ENCODE data around the gene HMBS. TPM values are rescaled to one million over a fixed set of nuclear protein-coding genes. Genes with fewer than 3 reads are reported as not detected.

Gene HMBS
- total and polyA plus RNA-seq, 4 experiments from 2014 or later: 5.1 to 21.2 (median 11.7) TPM

DNA sequence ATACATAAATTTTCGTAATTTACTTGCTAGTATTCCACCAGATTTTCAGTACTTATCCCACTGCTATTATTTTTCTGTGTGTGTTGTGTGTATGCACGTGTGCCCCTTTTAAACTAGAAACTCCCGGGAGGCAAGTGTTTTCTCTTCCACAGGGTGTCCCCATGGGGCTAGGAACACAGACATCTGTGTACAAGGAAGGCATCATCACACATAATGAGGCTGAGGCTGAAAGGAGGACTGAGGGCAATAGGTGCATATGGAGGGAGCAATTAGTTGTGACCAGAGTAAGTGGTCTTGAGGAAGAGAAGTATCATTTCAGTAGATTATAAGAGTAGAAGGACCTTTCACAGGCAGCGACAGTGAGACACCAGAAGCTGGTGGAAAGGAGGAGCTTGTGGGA is 19.1 kb downstream of the HMBS start:
- Mint-ChIP-seq H3K27ac (peak overlapping the region; percentile 30 to 91 (median 79)), H3K27me3 (no peaks in the 10 kb centered on the region), H3K4me1 (peaks cover 34 to 65% (median 49%) of the 10 kb centered on the region in 4 donors), H3K9me3 (no peaks in the 10 kb centered on the region), H3K4me3 (peak overlapping the region; percentile 59 to 81 (median 76)), H3K36me3 (peaks cover 3 to 26% of the 10 kb centered on the region in 2 donors)
- Histone ChIP-seq H3K27ac (ENCODE audit: low read depth, low read length) (no peak overlapping the region), H3K9me3 (ENCODE audit: control insufficient read depth in 1 of 2, low read length in 2 of 2) (no peaks in the 10 kb centered on the region), H3K4me1 (ENCODE audit: insufficient read depth, low read length) (peaks cover 49% of the 10 kb centered on the region), H3K36me3 (ENCODE audit: insufficient read depth, low read length) (no peaks in the 10 kb centered on the region), H3K4me3 (ENCODE audit: low read length in 2 of 2) (no peak overlapping the region), H3K27me3 (ENCODE audit: insufficient read depth, low read length) (no peaks in the 10 kb centered on the region)
- POLR2A ChIA-PET (ENCODE audit: partially characterized antibody): interaction anchor here (6.0 to 13.3 kb wide), 2 partner anchors 10 to 15 kb away, joined by 109 to 210 read pairs; partner anchors contain the start of gene HINFP
- CTCF ChIA-PET (ENCODE audit: partially characterized antibody): no interaction called here
- no peak for DNase-seq
- intact Hi-C loops (cut with micrococcal nuclease): loop anchor here (2.0 to 5.0 kb wide), 3 partner anchors 93 to 1961 kb away; partner anchors contain the start of gene PAFAH1B2

DNA sequence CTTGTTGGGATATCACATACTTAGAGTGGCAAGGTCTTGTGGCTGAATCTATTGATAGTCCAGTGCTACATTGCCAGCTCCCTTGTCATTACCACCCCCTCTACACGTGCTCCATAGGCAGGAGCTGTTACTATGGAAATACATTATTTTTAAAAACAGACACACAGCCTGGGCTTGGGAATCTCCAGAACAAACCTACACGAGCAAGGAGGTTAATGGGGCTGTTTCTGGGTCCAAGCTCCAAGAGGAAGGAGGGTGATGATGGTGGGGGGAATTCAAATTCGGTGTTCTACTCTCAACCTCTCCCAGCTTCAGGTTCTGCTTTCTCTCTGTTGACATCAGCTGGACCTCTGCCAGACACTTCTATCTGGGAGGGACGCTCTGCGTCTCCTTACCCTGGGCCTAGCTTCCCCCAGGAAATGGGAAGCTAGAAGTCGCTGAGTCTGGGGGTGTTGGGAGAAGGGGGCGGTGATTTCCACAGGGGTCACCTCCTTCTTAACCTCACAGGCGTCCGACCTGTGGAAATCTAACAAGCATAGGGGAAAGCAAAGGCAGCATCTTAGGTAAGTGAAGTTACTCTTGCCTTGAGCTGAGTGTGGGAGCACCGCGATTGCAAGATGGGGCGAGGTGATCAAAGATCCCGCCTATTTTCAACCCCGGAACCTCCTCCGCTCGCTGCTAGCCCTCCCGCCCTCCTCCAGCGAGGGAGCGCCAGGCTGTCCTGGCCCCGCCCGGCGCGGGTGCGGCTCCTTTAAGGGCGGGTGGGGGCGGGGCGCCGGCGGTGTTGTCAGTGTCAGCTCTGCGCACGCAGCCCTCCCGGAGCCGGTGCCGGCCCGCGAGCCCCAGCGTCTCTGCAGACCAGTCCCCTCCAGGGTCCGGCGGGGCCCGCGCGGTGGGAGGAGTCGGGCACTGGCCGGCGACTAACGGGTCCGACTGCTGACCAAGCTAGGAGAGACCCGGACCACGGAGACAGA is 22.2 kb downstream of the HMBS start, which contains the start of gene C2CD2L:
Gene C2CD2L (plus strand): TSS at position 781 of the 974 bp plus-strand sequence. CDS start 398 bp downstream, outside the sequence.
- peaks cover 17 to 32% of the 10 kb centered on the region in 2 donors for H3K36me3 Mint-ChIP-seq
- ChIA-PET POLR2A (ENCODE audit: partially characterized antibody) (interaction anchor here (0.6 to 13.3 kb wide), 24 partner anchors 8 to 1928 kb away, joined by 3 to 210 read pairs (median 4); partner anchors contain the start of genes CBL, CENATAC, HINFP and HMBS), CTCF (ENCODE audit: partially characterized antibody) (interaction anchor here (0.9 to 2.4 kb wide), 13 partner anchors 8 to 90 kb away, joined by 3 to 11 read pairs (median 4); partner anchors contain the start of genes HINFP, HMBS and VPS11)
- intact Hi-C loops (cut with micrococcal nuclease): loop anchor here (1.0 kb wide), 2 partner anchors 12 to 14 kb away; partner anchors contain the start of gene HINFP
- Histone ChIP-seq H3K27ac (ENCODE audit: low read depth, low read length) (peak within 1 kb of the TSS; percentile 81), H3K4me3 (ENCODE audit: low read length in 2 of 2) (peak within 1 kb of the TSS; percentile 83 to 93), H3K9me3 (ENCODE audit: control insufficient read depth in 1 of 2, low read length in 2 of 2) (no peaks in the 10 kb centered on the region), H3K4me1 (ENCODE audit: insufficient read depth, low read length) (peaks cover 47% of the 10 kb centered on the region), H3K27me3 (ENCODE audit: insufficient read depth, low read length) (no peaks in the 10 kb centered on the region), H3K36me3 (ENCODE audit: insufficient read depth, low read length) (peaks cover 12% of the 10 kb centered on the region)
- peaks cover 31 to 64% (median 46%) of the 10 kb centered on the region in 4 donors for H3K4me1 Mint-ChIP-seq
- H3K27me3 Mint-ChIP-seq: no peaks in the 10 kb centered on the region
- peak within 1 kb of the TSS; percentile 84 to 96 (median 93) for H3K27ac Mint-ChIP-seq
- no peaks in the 10 kb centered on the region for H3K9me3 Mint-ChIP-seq
- H3K4me3 Mint-ChIP-seq: peak within 1 kb of the TSS; percentile 86 to 93 (median 90)
- DNase-seq: peak; percentile 81 to 91 (median 86)

DNA sequence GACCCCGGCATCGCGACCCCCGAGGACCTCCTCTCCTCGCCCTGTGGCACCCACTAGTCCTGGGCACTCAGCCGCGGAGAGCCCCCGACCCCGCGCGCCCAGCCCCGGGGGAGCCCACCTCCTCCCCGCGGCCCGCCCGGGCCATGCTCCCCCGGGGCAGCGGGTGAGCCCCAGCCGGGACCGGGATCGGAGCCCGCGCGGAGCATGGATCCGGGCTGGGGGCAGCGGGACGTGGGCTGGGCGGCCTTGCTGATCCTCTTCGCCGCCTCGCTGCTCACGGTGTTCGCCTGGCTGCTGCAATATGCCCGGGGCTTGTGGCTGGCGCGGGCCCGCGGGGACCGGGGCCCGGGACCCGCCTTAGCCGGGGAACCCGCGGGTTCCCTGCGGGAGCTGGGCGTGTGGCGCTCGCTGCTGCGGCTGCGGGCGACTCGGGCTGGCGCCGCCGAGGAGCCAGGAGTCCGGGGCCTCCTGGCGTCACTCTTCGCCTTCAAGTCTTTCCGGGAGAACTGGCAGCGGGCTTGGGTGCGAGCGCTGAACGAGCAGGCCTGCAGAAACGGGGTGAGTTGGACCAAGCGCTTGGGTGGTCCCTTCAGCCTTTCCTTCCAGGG is 23.0 kb downstream of the HMBS start:
- H3K4me1 Mint-ChIP-seq: peaks cover 26 to 58% (median 42%) of the 10 kb centered on the region in 4 donors
- H3K27me3 Mint-ChIP-seq: no peaks in the 10 kb centered on the region
- Histone ChIP-seq H3K27me3 (ENCODE audit: insufficient read depth, low read length) (no peaks in the 10 kb centered on the region), H3K9me3 (ENCODE audit: control insufficient read depth in 1 of 2, low read length in 2 of 2) (no peaks in the 10 kb centered on the region), H3K4me1 (ENCODE audit: insufficient read depth, low read length) (peaks cover 44% of the 10 kb centered on the region), H3K36me3 (ENCODE audit: insufficient read depth, low read length) (peaks cover 19% of the 10 kb centered on the region), H3K4me3 (ENCODE audit: low read length in 2 of 2) (peak overlapping the region; percentile 83 to 93), H3K27ac (ENCODE audit: low read depth, low read length) (peak overlapping the region; percentile 81)
- ChIA-PET CTCF (ENCODE audit: partially characterized antibody) (interaction anchor here (0.9 to 2.4 kb wide), 9 partner anchors 9 to 89 kb away, joined by 3 to 11 read pairs (median 5); partner anchors contain the start of genes HMBS and VPS11), POLR2A (ENCODE audit: partially characterized antibody) (interaction anchor here (0.8 to 13.3 kb wide), 21 partner anchors 8 to 1929 kb away, joined by 3 to 210 read pairs (median 6); partner anchors contain the start of genes CBL, CENATAC, HINFP and HMBS)
- peak overlapping the region; percentile 86 to 93 (median 90) for H3K4me3 Mint-ChIP-seq
- H3K36me3 Mint-ChIP-seq: peaks cover 21 to 28% of the 10 kb centered on the region in 2 donors
- intact Hi-C loops (cut with micrococcal nuclease): loop anchor here (1.0 kb wide), 2 partner anchors 12 to 14 kb away; partner anchors contain the start of gene HINFP
- DNase-seq: no peak
- H3K9me3 Mint-ChIP-seq: no peaks in the 10 kb centered on the region
- peak overlapping the region; percentile 84 to 95 (median 88) for H3K27ac Mint-ChIP-seq

DNA sequence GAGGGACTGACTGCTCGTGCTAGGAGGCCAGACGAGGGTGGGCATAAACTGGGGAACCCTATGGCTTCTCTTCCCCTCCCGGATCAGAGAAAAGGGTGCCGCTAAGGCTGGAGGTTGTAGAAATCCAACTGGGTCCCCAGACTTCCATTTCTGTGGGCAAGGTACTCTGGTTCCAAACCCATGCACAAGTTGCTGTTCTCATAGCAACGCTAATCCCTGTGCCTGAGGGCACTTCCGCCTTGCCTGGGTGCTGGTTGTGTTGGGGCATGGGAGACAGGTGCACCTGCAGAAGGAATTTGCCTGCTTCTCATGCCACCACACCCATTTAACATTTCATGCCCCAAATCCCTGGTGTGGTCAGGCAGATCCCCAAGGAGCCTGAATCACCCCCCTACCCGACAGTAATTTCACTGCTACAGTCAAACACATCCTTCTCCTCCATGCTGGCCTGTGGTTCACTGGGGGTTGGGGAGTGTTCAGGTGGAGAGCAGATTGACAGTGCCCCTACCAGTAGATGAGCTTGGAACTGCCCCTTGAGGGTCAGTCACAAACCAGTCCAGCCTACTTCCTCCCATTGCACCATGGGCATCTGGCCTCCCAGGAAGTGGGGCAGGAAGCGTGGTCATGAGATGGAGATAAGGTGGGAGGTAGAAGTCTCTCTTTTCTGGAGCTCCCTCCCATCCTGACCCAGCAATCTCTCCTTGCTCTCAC is 23.6 kb downstream of the HMBS start:
- Mint-ChIP-seq H3K4me3 (peak overlapping the region; percentile 86 to 93 (median 90)), H3K27me3 (no peaks in the 10 kb centered on the region), H3K36me3 (peaks cover 27 to 34% of the 10 kb centered on the region in 2 donors), H3K9me3 (no peaks in the 10 kb centered on the region), H3K27ac (peak overlapping the region; percentile 84 to 95 (median 88)), H3K4me1 (peaks cover 23 to 60% (median 41%) of the 10 kb centered on the region in 4 donors)
- Histone ChIP-seq H3K9me3 (ENCODE audit: control insufficient read depth in 1 of 2, low read length in 2 of 2) (no peaks in the 10 kb centered on the region), H3K27ac (ENCODE audit: low read depth, low read length) (peak overlapping the region; percentile 81), H3K4me1 (ENCODE audit: insufficient read depth, low read length) (peaks cover 37% of the 10 kb centered on the region), H3K36me3 (ENCODE audit: insufficient read depth, low read length) (peaks cover 26% of the 10 kb centered on the region), H3K4me3 (ENCODE audit: low read length in 2 of 2) (peak overlapping the region; percentile 83 to 93), H3K27me3 (ENCODE audit: insufficient read depth, low read length) (no peaks in the 10 kb centered on the region)
- intact Hi-C loops (cut with micrococcal nuclease): no loop called here
- DNase-seq: peak in 4 of 5 donors; percentile 33 to 68 (median 40)
- POLR2A ChIA-PET (ENCODE audit: partially characterized antibody): interaction anchor here (0.8 to 13.3 kb wide), 14 partner anchors 8 to 1930 kb away, joined by 3 to 210 read pairs (median 6); partner anchors contain the start of genes HINFP, HMBS, HYOU1 and NLRX1
- CTCF ChIA-PET (ENCODE audit: partially characterized antibody): interaction anchor here (1.0 to 2.4 kb wide), 5 partner anchors 9 to 98 kb away, joined by 3 to 11 read pairs (median 3); partner anchors contain the start of gene CBL

DNA sequence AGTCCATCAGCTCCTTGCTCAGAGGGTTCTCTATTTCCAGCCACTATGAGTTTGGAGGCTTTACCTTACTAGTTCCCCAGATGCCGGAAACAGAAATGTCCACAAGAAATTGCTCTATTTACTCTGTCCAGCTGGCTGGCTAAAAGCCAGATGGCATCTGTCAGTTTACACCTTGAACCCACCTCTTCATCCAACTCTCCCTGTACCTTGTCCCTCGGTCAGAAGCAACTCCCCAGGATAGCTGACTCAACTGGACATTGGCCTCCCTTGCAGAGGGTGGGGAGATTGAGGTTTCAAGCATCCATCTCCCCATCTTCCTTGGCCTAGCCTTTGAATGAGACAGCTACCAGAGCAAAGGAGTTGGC is 24.2 kb downstream of the HMBS start:
- Mint-ChIP-seq H3K4me3 (peak overlapping the region; percentile 86 to 93 (median 90)), H3K9me3 (no peaks in the 10 kb centered on the region)
- H3K4me1 ChIP-seq (ENCODE audit: insufficient read depth, low read length): peaks cover 36% of the 10 kb centered on the region

DNA sequence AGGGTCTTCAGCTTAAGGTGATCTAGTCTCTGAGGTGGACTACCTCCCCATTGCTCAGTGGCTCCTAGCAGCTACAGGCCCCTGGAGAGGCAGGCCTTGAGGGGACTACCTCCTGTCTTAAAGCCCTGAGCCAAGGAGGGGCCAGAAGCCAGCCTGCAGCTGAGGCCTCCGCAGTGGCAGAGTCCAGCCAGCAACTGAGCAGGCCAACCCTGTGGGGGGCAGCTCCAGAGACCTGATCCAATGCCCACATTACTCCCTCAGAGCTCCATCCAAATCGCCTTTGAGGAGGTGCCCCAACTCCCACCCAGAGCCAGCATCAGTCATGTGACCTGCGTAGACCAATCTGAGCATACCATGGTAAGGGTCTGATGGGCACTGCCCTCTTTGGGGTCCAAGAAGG is 25.2 kb downstream of the HMBS start:
- H3K27me3 Mint-ChIP-seq: no peaks in the 10 kb centered on the region
- peak overlapping the region in 7 of 8 donors; percentile 86 to 93 (median 90) for H3K4me3 Mint-ChIP-seq
- no peaks in the 10 kb centered on the region for H3K9me3 Mint-ChIP-seq
- Histone ChIP-seq H3K9me3 (ENCODE audit: control insufficient read depth in 1 of 2, low read length in 2 of 2) (no peaks in the 10 kb centered on the region), H3K27me3 (ENCODE audit: insufficient read depth, low read length) (no peaks in the 10 kb centered on the region), H3K36me3 (ENCODE audit: insufficient read depth, low read length) (peaks cover 37% of the 10 kb centered on the region), H3K4me3 (ENCODE audit: low read length in 2 of 2) (no peak overlapping the region), H3K4me1 (ENCODE audit: insufficient read depth, low read length) (peaks cover 46% of the 10 kb centered on the region), H3K27ac (ENCODE audit: low read depth, low read length) (no peak overlapping the region)
- peaks cover 23 to 60% (median 42%) of the 10 kb centered on the region in 4 donors for H3K4me1 Mint-ChIP-seq
- ChIA-PET POLR2A (ENCODE audit: partially characterized antibody) (interaction anchor here (0.9 to 13.3 kb wide), 8 partner anchors 11 to 228 kb away, joined by 3 to 210 read pairs (median 8); partner anchors contain the start of genes CBL, HINFP, HYOU1 and NLRX1), CTCF (ENCODE audit: partially characterized antibody) (interaction anchor here (0.6 to 1.6 kb wide), 9 partner anchors 9 to 214 kb away, joined by 3 to 5 read pairs (median 3); partner anchors contain the start of genes CBL, HINFP and VPS11)
- peaks cover 28 to 42% of the 10 kb centered on the region in 2 donors for H3K36me3 Mint-ChIP-seq
- peak overlapping the region in 6 of 7 donors; percentile 36 to 88 (median 80) for H3K27ac Mint-ChIP-seq
- intact Hi-C loops (cut with micrococcal nuclease): no loop called here
- no peak for DNase-seq

More for the DNA sequence above, 24.2 kb downstream of the HMBS start:
- peaks cover 23 to 61% (median 39%) of the 10 kb centered on the region in 4 donors for H3K4me1 Mint-ChIP-seq
- CTCF ChIA-PET (ENCODE audit: partially characterized antibody): interaction anchor here (0.8 to 1.6 kb wide), 9 partner anchors 9 to 215 kb away, joined by 3 to 5 read pairs (median 3); partner anchors contain the start of genes CBL and HINFP
- H3K27me3 Mint-ChIP-seq: no peaks in the 10 kb centered on the region
- Histone ChIP-seq H3K27ac (ENCODE audit: low read depth, low read length) (peak overlapping the region; percentile 81), H3K27me3 (ENCODE audit: insufficient read depth, low read length) (no peaks in the 10 kb centered on the region), H3K9me3 (ENCODE audit: control insufficient read depth in 1 of 2, low read length in 2 of 2) (no peaks in the 10 kb centered on the region), H3K4me3 (ENCODE audit: low read length in 2 of 2) (peak overlapping the region; percentile 83 to 93), H3K36me3 (ENCODE audit: insufficient read depth, low read length) (peaks cover 31% of the 10 kb centered on the region)
- H3K36me3 Mint-ChIP-seq: peaks cover 28 to 36% of the 10 kb centered on the region in 2 donors
- POLR2A ChIA-PET (ENCODE audit: partially characterized antibody): interaction anchor here (0.9 to 13.3 kb wide), 10 partner anchors 9 to 229 kb away, joined by 3 to 210 read pairs (median 6); partner anchors contain the start of genes HINFP, HMBS, HYOU1 and NLRX1
- no peak for DNase-seq
- intact Hi-C loops (cut with micrococcal nuclease): no loop called here
- H3K27ac Mint-ChIP-seq: peak overlapping the region; percentile 84 to 95 (median 88)

Measured in CD4-positive, alpha-beta memory T cell (primary cell).